Measurements from ENCODE around the gene TBC1D14.
"Not testable (repeated sequence)": the region's sequence is repeated elsewhere in the genome, so short reads cannot be mapped to it uniquely, and the experiment has no call there.

TBC1D14 gene

DNA sequence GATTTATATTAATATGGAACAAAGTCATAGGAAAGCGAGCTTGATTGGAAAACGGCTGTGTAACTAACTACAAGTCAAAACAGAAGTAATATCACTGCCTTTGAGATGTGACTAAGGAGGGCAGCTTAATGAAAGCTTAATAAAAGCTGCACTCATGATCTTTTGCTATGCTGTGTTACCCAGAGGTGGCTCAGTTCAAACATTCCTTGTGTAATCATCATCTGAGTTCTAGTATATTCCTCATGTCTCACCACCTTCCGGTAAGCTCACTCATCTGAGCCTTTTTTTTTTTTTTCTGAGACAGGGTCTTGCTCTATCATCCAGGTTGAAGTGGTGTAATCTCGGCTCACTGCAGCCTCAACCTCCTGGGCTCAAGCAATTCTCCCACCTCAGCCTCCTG lies 153.2 kb downstream of the TBC1D14 start:
- DNase-seq (ENCODE audit: low spot score), result no peak

- no peak for DNase-seq (ENCODE audit: low spot score)
Measured at GRCh38 chr4:7063362-7063761, 153.7 kb downstream of the TBC1D14 start.

DNA sequence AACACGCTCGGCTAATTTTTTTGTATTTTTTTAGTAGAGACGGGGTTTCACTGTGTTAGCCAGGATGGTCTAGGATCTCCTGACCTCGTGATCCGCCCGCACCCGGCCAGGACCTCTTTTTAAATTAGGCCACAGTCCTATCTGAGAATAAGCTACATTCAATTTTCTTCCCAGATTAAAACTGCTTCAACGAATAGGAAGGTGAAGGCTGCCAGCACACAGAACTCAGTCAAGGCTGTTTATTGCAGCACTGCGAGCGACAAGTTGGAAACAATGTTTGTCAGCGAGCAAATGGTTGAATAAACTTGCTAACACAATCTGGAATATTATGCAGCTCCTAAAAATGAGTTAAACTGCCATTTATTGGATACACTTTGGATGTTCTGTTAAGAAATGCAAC lies 156.4 kb downstream of the TBC1D14 start:
- DNase-seq (ENCODE audit: low spot score), result no peak

GRCh38 chr4:7066493-7066892 lies 156.9 kb downstream of the TBC1D14 start:
- no peak for DNase-seq (ENCODE audit: low spot score)

DNA sequence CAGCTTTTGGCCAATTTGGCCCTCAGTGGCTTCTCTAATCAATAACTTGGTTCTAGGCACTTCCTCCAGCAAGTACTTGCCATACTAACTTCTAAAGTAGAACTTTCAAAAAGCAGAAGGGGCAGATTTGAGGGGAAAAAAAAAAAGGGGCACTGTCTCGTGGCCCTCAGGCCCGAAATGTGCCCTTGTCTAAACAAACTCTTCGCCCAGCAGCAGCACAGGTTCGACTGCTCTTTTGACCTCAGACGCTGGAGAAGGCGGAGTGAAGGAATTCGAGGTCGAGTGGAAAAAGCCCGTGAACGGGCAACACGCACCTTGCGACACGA lies 157.5 kb downstream of the TBC1D14 start:
- no peak for DNase-seq (ENCODE audit: low spot score)

- peak; percentile 100 for DNase-seq (ENCODE audit: low spot score)
Measured at GRCh38 chr4:7067452-7068278, 158.0 kb downstream of the TBC1D14 start, which contains the start of gene GRPEL1. TSS of gene GRPEL1 (minus strand) at chr4:7068064. CDS start at chr4:7068032, 32 bp downstream.

GRCh38 chr4:7068279-7068842 lies 158.7 kb downstream of the TBC1D14 start:
- no peak for DNase-seq (ENCODE audit: low spot score)

DNA sequence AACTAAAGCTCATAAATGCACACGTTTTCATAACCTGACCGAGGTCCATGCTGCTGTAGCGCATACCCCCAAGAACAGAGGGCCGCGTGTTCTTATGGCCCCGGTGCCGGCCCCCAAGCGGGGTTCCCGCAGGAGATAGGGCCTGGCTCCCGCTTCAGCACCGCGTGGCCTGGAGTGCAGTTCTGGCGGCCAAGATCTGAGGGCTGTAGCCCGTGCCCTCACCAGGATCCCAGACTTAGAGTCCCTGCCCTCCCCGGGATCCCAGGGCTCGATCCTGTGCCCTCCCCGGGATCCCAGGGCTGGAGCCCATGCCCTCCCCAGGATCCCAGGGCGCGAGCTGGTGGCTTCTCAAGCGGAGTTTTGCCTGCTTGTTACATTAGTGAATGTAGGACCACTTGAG lies 159.3 kb downstream of the TBC1D14 start:
- no peak for DNase-seq (ENCODE audit: low spot score)

DNA sequence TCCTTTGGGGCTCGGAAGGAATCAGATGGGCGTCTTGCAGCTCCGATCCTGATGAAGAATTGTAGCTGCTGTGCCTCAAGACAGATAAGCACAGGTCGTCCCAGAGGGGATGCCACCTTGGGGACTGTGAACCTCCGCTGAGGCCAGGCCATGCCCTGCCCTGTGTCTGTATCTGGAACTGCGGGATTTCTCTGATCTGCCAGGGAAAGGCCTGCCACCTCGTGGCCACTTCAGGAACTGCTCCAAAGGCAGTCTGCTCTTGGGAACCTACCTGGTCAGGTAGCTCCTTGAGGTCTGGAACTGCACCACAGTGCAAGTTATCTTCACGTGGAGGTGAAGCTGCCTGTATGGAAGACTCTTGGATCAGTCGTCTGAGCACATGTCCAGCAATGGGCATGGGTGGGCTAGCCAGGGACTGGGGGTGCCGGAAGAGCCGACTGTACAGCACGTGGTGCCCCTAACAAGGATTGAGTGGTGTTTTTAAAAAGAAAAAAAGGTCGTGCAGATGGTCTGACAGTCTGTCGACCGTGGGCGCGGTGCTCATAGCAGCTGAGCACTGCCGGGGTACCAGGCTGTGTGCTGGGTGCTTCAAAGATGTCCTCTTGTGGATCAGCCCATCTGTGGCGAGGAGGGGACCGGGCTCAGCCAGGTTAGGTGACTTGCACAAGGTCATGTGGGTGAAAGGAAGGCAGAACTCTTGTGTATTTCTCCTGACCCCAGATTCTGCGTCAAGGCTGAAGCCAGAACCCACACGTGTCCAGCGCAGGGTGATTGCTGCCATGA lies 161.3 kb downstream of the TBC1D14 start:
- DNase-seq (ENCODE audit: low spot score), result peak; percentile 85

- DNase-seq (ENCODE audit: low spot score), result no peak
Measured at GRCh38 chr4:7073059-7073458, 163.4 kb downstream of the TBC1D14 start.

DNA sequence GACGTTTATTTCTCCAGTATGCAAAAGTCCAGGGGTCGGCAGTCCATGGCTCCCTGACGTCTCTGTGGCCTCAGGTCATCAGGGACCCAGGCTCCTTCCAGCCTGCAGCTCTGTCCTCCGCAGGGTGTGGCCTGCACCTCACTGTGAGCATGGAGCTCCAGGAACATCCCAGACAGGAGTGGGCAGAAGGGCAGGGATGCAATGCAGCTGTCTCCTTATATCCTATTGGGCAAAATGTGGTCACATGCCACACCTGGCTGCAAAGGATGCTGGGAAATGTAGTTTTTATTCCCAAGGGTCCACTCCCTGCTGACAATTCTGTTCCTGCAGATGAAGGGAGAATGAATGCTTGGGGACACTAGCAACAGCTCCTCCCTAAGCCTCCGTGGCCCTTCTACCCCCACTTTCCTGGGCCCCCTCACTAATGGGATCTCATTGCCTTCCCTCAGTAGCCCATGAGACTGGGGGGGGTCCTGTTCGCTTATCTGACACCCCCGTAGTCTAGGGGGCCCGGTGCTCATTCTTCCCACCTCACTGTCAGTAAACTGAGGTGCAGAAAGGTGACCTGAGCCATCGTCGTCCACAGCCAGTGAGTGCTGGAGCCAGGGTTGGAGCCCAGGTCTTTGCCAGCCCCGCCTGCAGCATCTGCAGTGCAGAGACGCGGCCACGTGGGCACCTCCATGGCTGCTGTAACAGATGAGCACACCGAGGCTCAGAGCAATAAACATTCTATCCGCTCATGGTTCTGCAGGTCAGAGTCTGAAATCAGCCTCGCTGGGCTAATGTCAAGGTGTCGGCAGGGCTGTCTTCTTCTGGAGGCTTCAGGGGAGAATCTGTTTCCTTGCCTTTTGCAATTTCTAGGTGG lies 164.1 kb downstream of the TBC1D14 start:
- DNase-seq (ENCODE audit: low spot score), result peak; percentile 48

DNA sequence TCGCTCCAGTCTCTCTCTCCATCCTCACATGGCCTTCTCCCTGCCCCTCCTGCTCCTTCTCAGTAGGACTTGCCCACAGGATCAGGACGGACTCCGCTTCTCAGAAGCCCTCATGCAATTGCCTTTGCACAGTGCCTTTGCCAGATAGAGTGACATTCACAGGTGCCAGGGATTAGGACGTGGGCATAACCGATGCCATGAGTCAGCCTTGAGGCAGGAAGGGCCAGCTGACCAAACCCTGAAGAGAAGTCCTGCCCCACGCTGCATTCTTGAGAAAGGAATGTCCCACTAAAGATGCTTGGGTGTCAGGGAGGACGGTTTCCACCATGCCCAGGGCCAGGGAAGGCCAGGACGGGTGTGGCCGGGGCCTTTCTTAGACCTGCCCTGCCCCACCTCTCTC lies 164.8 kb downstream of the TBC1D14 start:
- DNase-seq (ENCODE audit: low spot score), result no peak

- no peak for DNase-seq (ENCODE audit: low spot score)
Measured at GRCh38 chr4:7075962-7076695, 166.5 kb downstream of the TBC1D14 start.

DNA sequence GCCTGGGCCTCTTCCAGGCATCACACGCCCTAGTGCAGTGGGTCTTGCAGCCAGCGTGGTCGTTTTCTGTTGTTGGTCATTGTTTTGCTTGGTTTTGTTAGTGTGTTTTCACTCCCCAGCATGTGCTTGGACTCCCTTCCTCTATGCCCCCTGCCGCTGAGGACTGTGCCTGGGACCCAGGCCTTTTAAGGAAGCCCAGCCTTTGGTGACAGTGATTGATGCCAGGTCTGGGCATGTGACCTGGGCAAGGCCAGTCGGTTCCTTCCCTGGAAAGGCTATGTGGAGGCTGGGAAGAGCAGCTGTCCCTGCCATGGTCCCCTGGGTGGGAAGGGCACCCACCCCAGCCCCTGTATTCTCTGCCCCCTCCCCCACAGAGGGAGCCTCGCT lies 167.1 kb downstream of the TBC1D14 start:
- no peak for DNase-seq (ENCODE audit: low spot score)

GRCh38 chr4:7077371-7077770 lies 167.7 kb downstream of the TBC1D14 start:
- no peak for DNase-seq (ENCODE audit: low spot score)

- DNase-seq (ENCODE audit: low spot score), result no peak
Measured at GRCh38 chr4:7078025-7078424, 168.4 kb downstream of the TBC1D14 start.

GRCh38 chr4:7079483-7079882 lies 169.9 kb downstream of the TBC1D14 start:
- DNase-seq (ENCODE audit: low spot score), result not testable (repeated sequence)

DNA sequence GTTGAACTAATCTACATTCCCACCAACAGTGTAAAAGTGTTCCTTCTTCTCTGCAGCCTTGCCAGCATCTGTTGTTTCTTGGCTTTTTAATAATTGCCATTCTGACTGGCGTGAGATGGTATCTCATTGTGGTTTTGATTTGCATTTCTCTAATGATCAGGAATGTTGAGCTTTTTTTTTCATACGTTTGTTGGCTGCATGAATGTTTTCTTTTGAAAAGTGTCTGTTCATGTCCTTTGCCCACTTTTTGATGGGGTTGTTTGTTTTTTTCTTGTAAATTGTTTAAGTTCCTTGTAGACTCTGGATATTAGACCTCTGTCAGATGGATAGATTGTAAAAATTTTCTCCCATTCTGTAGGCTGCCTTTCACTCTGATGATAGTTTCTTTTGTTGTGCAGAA lies 170.3 kb downstream of the TBC1D14 start:
- DNase-seq (ENCODE audit: low spot score), result not testable (repeated sequence)

Data from Ammon's horn (tissue), 1 donor.